DMS79 treated with DMSO at 0.1 percent for 48 hours (cell line): ENCODE data around the gene CPEB4.

Experiments used
- DNase-seq: peaks from one replicate; lab custom pipeline; 2025; lab: John Stamatoyannopoulos, UW

Gene CPEB4

GRCh38 chr5:173941758-173942401 lies 53.7 kb downstream of the CPEB4 start:
- no peak for DNase-seq

GRCh38 chr5:173944511-173944910 lies 56.4 kb downstream of the CPEB4 start:
- DNase-seq: peak; percentile 33

GRCh38 chr5:173945160-173945559 lies 57.0 kb downstream of the CPEB4 start:
- DNase-seq: no peak

- DNase-seq: no peak
These were observed 58.2 kb downstream of the CPEB4 start for GRCh38 chr5:173946323-173946722.

GRCh38 chr5:173950829-173951228 lies 62.7 kb downstream of the CPEB4 start:
- no peak for DNase-seq

GRCh38 chr5:173953528-173954090 lies 65.5 kb downstream of the CPEB4 start:
- DNase-seq: no peak

- DNase-seq: no peak
These were observed 66.7 kb downstream of the CPEB4 start for GRCh38 chr5:173954671-173955521.

- DNase-seq: no peak
These were observed 72.8 kb downstream of the CPEB4 start for GRCh38 chr5:173960986-173961385.

- no peak for DNase-seq
These were observed 73.3 kb downstream of the CPEB4 start for GRCh38 chr5:173961418-173961817.

- DNase-seq: peak; percentile 40
These were observed 74.4 kb downstream of the CPEB4 start for GRCh38 chr5:173962436-173962972.

GRCh38 chr5:173963182-173963838 lies 75.2 kb downstream of the CPEB4 start:
- peak; percentile 29 for DNase-seq

GRCh38 chr5:173963867-173964441 lies 75.8 kb downstream of the CPEB4 start:
- DNase-seq: peak; percentile 65

- DNase-seq: no peak
These were observed 76.4 kb downstream of the CPEB4 start for GRCh38 chr5:173964506-173964905.

GRCh38 chr5:173967241-173967640 lies 79.1 kb downstream of the CPEB4 start:
- no peak for DNase-seq

GRCh38 chr5:173968154-173968797 lies 80.1 kb downstream of the CPEB4 start:
- DNase-seq: no peak

- no peak for DNase-seq
These were observed 81.3 kb downstream of the CPEB4 start for GRCh38 chr5:173969167-173970049.

GRCh38 chr5:173970878-173971650 lies 82.9 kb downstream of the CPEB4 start:
- DNase-seq: no peak

GRCh38 chr5:173971681-173972345 lies 83.7 kb downstream of the CPEB4 start:
- DNase-seq: no peak

GRCh38 chr5:173972607-173972924 lies 84.4 kb downstream of the CPEB4 start:
- no peak for DNase-seq
